ENCODE data around the gene RPP40.

The RPP40 gene

DNA sequence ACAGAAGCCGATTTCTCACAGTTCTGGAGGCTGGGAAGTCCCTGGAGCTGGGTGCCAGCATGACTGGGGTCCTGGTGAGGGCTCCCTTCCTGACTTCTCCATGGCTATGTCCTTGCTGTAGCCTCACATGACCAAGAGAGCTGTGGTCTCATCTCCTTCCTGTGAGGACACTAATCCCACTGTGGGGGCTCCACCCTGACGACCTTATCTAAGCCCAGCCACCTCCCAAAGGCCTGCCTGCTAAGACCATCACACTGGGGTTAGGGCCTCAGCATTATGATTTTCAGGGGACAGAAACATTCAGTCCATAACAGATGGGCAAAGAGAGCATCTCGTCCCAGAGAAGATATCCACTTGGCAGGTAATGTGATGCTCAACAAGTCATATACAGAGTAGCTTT, 16.8 kb downstream of the RPP40 start:
- TF ChIP-seq EP300 (IDR thresholded peaks at IDR 0.05; ENCODE audit: borderline replicate concordance), result no peak
- no peak for TF ChIP-seq CREB1 (IDR thresholded peaks at IDR 0.05; ENCODE audit: low read depth)
- TF ChIP-seq NFIC (IDR thresholded peaks at IDR 0.05), result no peak
- no peak for TF ChIP-seq YY1 (IDR thresholded peaks at IDR 0.05; ENCODE audit: low read depth)
- no peak for TF ChIP-seq CEBPB (IDR thresholded peaks at IDR 0.05)
- TF ChIP-seq TCF12 (IDR thresholded peaks at IDR 0.05; ENCODE audit: low read depth), result no peak
- TF ChIP-seq MAX (IDR thresholded peaks at IDR 0.05), result no peak

DNA sequence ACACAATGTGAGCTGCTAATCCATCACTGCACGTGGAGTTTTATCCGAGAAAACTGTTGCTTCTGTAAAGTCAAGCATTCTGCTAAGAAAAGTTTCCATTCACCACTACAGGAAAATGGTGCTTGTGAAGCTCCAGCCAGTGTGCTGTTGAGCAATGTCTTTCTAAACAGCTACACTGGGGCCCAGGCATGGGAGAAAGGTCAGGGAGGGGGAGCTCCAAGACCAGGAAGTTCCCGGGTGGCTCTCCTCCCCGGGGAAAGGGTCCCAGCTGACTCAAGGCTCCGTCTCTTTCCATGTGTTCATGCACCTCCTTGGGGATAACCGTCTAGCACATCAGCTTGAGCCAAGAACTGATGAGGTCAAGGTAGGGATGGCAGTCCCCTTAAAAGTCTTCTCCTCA, 20.5 kb downstream of the RPP40 start:
- TF ChIP-seq FOXM1 (IDR thresholded peaks at IDR 0.05; ENCODE audit: borderline replicate concordance, low read depth) (no peak), CREB1 (IDR thresholded peaks at IDR 0.05; ENCODE audit: low read depth) (no peak), EGR1 (IDR thresholded peaks at IDR 0.05) (no peak), MAX (IDR thresholded peaks at IDR 0.05) (no peak), ZBTB7A (IDR thresholded peaks at IDR 0.05; ENCODE audit: low read depth) (no peak), NFIC (IDR thresholded peaks at IDR 0.05) (no peak), YY1 (IDR thresholded peaks at IDR 0.05; ENCODE audit: low read depth) (no peak)
- TF ChIP-seq, protein P1, sequence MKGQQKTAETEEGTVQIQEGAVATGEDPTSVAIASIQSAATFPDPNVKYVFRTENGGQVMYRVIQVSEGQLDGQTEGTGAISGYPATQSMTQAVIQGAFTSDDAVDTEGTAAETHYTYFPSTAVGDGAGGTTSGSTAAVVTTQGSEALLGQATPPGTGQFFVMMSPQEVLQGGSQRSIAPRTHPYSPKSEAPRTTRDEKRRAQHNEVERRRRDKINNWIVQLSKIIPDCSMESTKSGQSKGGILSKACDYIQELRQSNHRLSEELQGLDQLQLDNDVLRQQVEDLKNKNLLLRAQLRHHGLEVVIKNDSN (IDR thresholded peaks at IDR 0.05), result no peak

GRCh38 chr6:4981761-4982160, 22.1 kb downstream of the RPP40 start:
- no peak for TF ChIP-seq FOXM1 (IDR thresholded peaks at IDR 0.05; ENCODE audit: borderline replicate concordance, low read depth)
- no peak for TF ChIP-seq EGR1 (IDR thresholded peaks at IDR 0.05)
- no peak for TF ChIP-seq MAX (IDR thresholded peaks at IDR 0.05)
- TF ChIP-seq EP300 (IDR thresholded peaks at IDR 0.05; ENCODE audit: borderline replicate concordance), result no peak
- TF ChIP-seq CREB1 (IDR thresholded peaks at IDR 0.05; ENCODE audit: low read depth), result no peak
- TF ChIP-seq NFIC (IDR thresholded peaks at IDR 0.05), result no peak
- no peak for TF ChIP-seq TCF12 (IDR thresholded peaks at IDR 0.05; ENCODE audit: low read depth)
- TF ChIP-seq YY1 (IDR thresholded peaks at IDR 0.05; ENCODE audit: low read depth), result no peak
- TF ChIP-seq, protein P1 (IDR thresholded peaks at IDR 0.05), result no peak
- no peak for TF ChIP-seq ZBTB7A (IDR thresholded peaks at IDR 0.05; ENCODE audit: low read depth)
- no peak for TF ChIP-seq CEBPB (IDR thresholded peaks at IDR 0.05)
- no peak for TF ChIP-seq TAF1 (IDR thresholded peaks at IDR 0.05; ENCODE audit: low read depth)

- TF ChIP-seq NFIC (IDR thresholded peaks at IDR 0.05) (no peak), RAD21 (IDR thresholded peaks at IDR 0.05; ENCODE audit: low read depth) (no peak), CEBPB (IDR thresholded peaks at IDR 0.05) (no peak), CREB1 (IDR thresholded peaks at IDR 0.05; ENCODE audit: low read depth) (no peak), EGR1 (IDR thresholded peaks at IDR 0.05) (no peak), EP300 (IDR thresholded peaks at IDR 0.05; ENCODE audit: borderline replicate concordance) (no peak), YY1 (IDR thresholded peaks at IDR 0.05; ENCODE audit: low read depth) (no peak), MAX (IDR thresholded peaks at IDR 0.05) (no peak), TEAD4 (IDR thresholded peaks at IDR 0.05) (no peak), ZBTB7A (IDR thresholded peaks at IDR 0.05; ENCODE audit: low read depth) (no peak), TAF1 (IDR thresholded peaks at IDR 0.05; ENCODE audit: low read depth) (no peak), FOXM1 (IDR thresholded peaks at IDR 0.05; ENCODE audit: borderline replicate concordance, low read depth) (no peak), TCF12 (IDR thresholded peaks at IDR 0.05; ENCODE audit: low read depth) (no peak)
- TF ChIP-seq, protein P1 (IDR thresholded peaks at IDR 0.05), result no peak
Observed at GRCh38 chr6:4979426-4979825, 24.4 kb downstream of the RPP40 start.

DNA sequence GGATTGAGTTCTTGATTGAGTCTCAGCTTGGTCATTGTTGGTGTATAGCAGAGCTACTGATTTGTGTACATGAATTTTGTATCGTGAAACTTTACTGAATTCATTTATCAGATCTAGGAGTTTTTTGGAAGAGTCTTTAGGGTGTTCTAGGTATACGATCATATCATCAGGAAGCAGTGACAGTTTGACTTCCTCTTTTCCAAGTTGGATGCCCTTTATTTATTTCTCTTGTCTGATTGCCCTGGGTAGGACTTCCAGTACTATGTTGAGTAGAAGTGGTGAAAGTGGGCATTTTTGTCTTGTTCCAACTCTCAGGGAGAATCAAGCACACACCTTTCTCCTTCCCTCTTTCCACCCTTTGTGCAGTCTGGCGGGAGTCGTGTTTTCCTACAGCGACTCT, 26.4 kb downstream of the RPP40 start:
- TF ChIP-seq MAX (IDR thresholded peaks at IDR 0.05) (no peak), TEAD4 (IDR thresholded peaks at IDR 0.05) (no peak), TAF1 (IDR thresholded peaks at IDR 0.05; ENCODE audit: low read depth) (no peak), ZBTB7A (IDR thresholded peaks at IDR 0.05; ENCODE audit: low read depth) (no peak), REST (IDR thresholded peaks at IDR 0.05; ENCODE audit: low read depth) (no peak), RAD21 (IDR thresholded peaks at IDR 0.05; ENCODE audit: low read depth) (no peak), EGR1 (IDR thresholded peaks at IDR 0.05) (no peak), YY1 (IDR thresholded peaks at IDR 0.05; ENCODE audit: low read depth) (no peak), CREB1 (IDR thresholded peaks at IDR 0.05; ENCODE audit: low read depth) (no peak), FOXM1 (IDR thresholded peaks at IDR 0.05; ENCODE audit: borderline replicate concordance, low read depth) (no peak), TCF12 (IDR thresholded peaks at IDR 0.05; ENCODE audit: low read depth) (no peak), NFIC (IDR thresholded peaks at IDR 0.05) (no peak)
- TF ChIP-seq, protein P1 (IDR thresholded peaks at IDR 0.05), result no peak

- TF ChIP-seq TEAD4 (IDR thresholded peaks at IDR 0.05) (no peak), FOXM1 (IDR thresholded peaks at IDR 0.05; ENCODE audit: borderline replicate concordance, low read depth) (no peak), RAD21 (IDR thresholded peaks at IDR 0.05; ENCODE audit: low read depth) (no peak), TAF1 (IDR thresholded peaks at IDR 0.05; ENCODE audit: low read depth) (no peak), EGR1 (IDR thresholded peaks at IDR 0.05) (no peak), TCF12 (IDR thresholded peaks at IDR 0.05; ENCODE audit: low read depth) (no peak), YY1 (IDR thresholded peaks at IDR 0.05; ENCODE audit: low read depth) (no peak)
- TF ChIP-seq, protein P1 (IDR thresholded peaks at IDR 0.05), result no peak
Observed at GRCh38 chr6:4975506-4975905, 28.3 kb downstream of the RPP40 start.

Data from Ishikawa (cell line).